Pulmonary artery endothelial cell (primary cell): ENCODE results near the gene FOXC1. TPM values are rescaled to one million over a fixed set of nuclear protein-coding genes. Genes with fewer than 3 reads are reported as not detected.

Experiments used
- DNase-seq: peaks from one replicate; pipeline ENCODE4 v3.0.0-alpha.2; 2011; ENCODE audit warnings: low read depth, low spot score
- total RNA-seq: library from RNA; depleted of rRNA; stranded (reverse); fragments of >200 nt; gene quantifications from 2 replicates; pipeline ENCODE4 v1.2.3, GENCODE V29; 2014

FOXC1 gene
- total RNA-seq, 1 donor from 2014 or later: 13.8 TPM

DNA sequence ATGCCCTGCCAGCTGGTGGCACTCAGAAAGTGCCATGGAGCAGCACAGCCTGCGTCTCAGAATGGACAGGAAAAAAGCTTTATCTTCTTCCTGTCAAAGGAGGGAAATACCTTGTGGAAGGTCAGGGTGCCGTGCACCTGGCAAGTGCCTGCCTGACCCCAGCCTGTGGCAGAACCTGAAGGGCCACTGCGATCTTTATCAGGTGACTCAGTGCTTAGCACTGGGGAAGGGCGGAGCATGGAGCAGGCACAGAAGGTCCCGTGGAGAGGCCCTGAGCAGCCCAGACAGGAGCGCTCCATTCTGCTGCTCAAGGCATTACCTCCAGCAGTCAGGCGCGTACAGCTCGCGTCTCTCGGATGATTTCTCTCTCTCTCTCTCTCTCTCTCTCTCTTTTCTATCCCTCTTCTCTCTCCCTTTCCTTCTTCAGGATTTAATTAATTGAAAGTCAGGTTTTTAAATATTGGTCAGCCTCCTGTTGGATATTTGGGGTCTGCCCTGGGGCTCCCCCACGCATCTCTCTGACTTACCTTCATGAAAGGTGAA, 31.7 kb downstream of the FOXC1 start:
- no peak for DNase-seq

DNA sequence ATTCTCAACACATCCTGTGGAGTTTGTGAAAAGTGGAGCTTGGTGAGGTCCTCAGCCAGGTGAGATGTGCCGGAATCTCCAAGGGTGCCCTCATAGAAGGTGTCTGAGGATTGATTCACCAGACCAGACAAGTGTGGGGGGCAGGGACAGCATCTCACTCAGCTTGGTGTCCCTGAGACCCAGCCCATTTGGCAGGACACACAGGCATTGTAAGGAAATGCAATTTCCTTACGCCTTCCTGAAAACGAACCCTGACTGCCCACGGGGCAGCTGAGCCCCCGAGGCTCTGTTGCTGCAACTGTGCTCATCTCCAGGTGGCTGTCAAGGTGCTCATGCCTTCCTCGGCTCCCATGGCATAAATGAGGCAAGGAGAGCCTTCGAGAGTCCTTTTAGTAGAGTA, 33.4 kb downstream of the FOXC1 start:
- no peak for DNase-seq

DNA sequence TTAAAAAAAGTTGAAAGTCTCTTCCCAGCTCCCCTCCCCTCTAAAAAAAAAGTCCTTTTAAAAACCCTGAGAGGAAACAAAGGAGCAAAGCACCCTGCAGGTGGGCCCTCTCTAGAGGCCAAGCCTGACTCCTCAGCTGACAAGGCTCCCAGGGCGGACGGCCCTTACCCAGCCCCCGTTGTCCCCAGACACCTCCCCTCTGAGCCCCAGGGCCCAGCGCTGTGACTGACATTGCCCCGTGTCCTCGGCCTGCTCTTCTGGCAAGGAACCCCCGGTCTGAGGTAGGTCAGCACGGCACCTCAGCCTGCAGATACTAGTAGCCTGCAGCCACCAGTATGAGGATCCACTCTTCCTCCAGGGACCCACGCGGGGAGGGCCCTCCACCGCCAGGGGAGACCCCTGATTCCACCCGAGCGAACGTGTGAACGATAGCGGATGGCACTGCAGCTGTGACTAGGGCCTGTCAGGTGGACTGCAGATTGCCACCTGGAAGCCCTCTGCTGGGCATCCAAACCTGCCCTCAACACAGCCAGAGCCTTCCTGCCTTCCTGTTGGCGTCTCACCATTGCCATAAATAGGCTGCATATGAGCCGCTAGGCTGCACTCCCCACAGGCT, 34.2 kb downstream of the FOXC1 start:
- no peak for DNase-seq

DNA sequence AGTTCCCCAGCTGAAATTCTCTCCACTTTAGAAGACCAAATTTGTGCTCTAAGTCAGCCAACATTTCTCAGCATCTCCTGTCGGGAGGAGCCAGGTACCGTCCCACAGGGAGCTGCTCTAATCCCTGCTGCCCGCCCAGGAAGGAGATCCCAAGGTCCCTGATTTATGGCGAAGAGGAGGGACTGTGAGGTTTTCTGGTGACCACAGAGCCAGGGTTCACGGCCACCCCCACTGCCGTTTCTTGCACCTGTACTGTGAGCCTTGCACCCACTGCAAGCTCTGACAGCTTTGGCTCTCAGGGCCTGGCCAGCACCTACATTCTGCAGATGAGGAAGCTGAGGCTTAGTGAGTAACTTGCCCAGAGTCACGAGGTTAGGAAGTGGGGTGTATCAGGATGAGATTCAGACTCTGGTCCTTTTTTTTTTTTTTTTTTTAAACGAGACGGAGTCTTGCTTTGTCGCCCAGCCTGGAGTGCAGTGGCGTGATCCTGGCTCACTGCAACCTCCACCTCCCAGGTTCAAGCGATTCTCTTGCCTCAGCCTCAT, 34.9 kb downstream of the FOXC1 start:
- no peak for DNase-seq

DNA sequence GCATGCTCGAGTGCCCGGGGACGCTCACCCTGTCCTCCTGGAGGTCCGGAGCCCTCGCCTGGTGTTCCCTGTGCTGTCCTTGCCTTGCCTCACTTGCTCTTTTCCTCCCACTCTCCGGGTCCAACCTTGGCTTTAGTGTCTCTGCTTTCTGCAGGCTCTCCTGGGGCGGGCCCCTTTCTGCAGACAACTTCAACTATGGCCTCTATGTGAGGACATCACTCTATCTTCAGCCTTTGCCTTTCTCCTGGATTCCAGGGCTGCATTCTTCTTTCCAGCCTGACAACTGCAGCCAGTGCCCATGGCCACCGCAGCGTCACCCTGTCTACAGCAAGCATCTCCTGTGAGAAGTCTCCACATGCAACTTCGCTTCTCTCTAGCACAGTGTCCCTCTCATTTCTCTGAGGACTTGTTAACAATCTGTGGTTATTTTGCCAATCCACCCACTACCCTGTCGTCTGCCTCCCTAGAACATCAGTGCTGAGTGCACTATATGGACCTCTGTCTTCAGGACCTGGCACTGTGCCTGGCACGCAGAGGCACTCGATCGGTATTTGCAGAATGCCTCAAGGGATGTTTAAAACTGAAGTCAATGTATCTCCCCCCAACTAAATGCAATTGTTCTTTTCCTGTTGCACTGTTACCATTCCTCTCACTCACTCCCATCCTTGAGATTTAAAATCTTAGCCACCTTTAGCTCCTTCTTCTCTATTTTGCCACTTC, 35.9 kb downstream of the FOXC1 start:
- DNase-seq: no peak

DNA sequence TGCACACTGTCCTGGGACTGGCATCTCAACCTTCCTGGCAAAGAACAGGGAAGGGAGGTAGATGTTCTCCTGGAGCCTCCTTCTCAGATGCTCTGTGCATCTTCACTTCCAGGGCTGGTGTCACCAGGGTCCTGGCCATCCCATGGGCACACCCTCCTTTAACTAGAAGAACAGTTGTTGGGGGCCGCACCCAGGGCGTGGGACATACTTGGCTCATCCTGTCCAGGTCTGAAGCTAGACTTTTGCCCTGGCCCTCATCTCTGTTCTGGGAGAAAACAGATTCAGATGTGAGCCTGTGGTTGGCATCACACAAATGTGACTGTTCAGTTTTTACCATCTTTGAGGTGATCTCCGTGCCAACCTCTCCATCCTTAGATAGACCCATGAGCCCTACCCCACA, 41.6 kb downstream of the FOXC1 start:
- no peak for DNase-seq

DNA sequence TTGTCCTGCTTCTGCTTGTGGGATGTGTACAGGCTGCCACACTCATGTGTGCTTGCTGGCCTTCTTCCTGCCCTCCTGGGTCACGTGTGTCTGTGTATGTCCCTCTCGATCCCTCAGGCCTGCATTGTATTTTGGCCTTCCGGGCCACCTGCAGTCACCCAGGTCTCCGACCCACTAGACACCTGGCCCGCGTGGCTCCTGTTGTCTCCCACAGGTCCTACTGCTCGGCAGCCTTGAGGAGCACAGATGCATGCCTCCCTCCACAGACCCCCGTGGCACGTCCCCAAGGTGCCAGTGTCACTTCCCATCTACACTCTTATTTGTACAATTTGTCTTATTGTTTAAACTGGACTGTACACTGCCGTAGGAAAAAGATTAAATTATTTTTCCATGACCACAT, 43.1 kb downstream of the FOXC1 start:
- DNase-seq: no peak

DNA sequence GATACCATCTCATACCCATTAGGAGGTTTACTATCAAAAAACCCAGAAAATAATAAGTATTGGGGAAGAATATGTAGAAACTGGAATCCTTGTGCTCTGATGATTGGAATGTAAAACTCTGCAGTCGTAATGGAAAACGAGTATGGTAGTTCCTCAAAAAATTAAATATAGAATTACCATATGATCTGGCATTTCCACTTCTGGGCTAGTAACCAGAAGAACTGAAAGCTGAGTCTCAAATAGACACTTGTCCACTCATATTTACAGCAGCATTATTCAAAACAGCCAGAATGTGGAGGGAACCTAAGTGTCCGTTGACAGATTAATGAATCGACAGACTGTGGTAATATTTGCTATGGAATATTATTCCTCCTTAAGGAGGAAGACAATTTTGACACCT, 44.3 kb downstream of the FOXC1 start:
- no peak for DNase-seq

DNA sequence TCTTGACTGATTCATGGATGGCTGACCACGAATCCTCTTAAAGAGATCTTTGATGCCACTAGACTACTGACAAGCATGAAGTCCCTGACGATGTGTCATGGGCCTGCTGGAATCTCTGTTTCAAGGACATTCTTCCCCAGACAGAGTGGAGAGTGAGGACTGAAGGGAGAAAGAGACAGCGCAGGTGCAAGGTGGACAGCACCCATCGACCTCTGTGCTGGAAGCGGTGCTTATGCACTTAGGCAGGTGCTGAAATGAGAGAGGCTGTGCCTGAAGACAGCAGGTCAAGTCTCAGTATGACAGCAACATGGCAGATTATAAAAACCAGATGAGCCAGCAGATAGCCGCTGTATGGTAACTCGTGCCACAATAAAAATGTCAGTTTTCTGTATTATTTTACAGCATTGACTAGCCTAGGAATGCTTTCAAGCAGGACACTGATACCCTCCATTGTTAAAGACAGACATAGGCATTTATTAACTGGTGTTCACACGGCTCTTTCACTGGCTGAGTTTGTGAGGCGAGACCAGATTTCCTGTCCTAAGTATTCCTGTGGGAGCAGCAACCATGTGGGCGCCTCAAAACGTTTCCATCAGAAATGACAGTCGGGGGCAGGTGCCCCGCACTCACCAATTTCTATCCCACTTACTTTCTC, 47.5 kb downstream of the FOXC1 start:
- DNase-seq: no peak

DNA sequence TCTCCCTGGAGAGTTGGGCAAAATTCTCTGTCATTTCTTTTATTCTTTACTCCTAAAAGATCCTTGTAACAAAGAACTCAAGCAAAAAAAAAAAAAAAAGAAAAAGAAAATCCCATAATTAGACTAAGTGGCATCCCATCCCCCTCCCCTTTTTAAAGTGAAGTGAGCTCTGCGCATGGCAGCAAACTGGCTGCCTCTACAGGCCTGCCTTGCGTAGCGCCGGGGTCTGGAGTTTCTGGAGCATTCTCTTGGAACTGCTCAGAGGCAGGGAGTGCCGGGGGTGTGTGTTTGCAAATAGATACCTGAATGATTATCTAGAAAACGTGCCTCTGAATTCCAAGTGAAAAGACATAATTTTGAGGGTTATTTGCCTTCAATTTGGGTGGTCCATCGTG, 48.1 kb downstream of the FOXC1 start:
- DNase-seq: no peak

DNA sequence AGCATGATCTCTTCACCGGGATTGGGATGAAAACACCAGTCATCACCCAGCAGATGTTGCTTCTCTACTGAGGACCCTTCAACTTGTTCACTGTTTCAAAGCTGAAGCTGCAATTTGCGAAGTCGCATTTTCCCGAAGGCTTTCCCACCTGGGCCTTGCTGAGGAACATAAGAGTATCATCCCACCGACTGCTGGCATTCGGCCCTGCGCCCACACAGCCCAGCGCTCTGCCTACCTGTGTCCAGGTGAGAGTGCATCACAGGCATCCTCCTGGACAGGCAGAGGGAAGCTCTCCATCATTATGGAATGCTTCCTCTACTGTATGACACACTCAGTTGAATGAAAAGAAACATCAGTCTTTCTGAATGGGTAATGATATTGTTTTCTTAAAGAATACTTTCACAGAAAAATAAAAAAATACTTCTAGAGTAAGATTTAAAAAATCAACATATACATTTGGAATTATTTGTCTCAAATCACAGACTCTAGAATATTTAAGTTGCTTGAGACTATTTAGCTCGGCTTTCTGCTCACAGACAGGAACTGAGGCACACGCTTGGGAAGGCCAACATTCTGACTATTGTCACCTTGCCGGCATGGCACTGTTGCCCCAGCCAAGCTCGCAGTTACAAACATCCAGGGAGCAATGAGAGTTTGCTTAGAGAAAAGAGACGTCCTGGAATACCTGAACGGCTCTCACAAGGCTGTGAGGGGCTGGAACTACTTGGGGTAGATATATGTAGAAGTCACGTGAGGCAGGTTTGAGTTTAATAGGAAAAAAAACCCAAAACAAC, 48.7 kb downstream of the FOXC1 start:
- no peak for DNase-seq

DNA sequence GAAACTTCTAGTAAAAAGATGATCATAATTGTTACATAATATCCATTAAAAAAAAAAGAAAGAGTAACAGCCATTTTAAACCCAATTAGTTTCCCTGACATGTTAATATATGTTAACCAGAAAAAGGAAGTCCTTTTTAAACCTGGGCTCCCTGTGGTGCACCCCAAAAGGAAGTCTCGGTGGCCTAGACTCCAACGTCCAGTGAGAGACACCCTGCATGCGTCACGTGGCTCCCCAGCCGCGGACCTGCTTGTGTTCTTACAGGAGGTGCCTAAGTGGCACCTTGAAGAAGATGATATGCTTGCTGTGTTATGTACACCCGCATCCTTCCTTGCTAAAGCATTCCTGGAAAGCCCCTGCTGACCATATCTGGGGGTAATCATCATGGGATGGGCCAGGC, 50.1 kb downstream of the FOXC1 start:
- no peak for DNase-seq

DNA sequence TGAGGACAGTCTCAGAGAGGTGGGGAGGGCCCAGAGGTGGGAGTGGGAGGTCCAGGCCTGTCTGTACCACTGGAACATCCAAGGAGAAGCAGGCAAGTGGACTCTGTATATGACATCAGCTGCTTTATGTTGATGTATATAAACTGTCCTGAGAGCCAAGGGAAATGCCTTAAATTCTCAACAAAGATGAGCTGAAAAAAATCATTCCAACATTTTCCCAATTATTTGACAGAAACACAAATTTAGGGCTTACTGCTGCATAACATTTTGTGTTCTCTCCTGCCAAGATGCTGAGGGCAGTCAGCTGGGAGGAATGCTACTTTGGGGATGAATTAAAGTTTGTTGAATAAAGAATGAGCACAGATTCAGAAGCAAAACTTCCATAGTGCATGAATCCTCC, 52.8 kb downstream of the FOXC1 start:
- no peak for DNase-seq

Other genes starting within 250 kb of the FOXC1 start
- gene FOXF2, start 220.3 kb upstream of the FOXC1 start, total RNA-seq: not detected in 2 replicates